Right renal pelvis (tissue), 4 donors: ENCODE measurements around the gene DNAAF1. TPM values are rescaled to one million over a fixed set of nuclear protein-coding genes. Genes with fewer than 3 reads are reported as not detected.
"Not testable (repeated sequence)": the region's sequence is repeated elsewhere in the genome, so short reads cannot be mapped to it uniquely, and the experiment has no call there.

Source experiments
- DNase-seq, 4 donors: peaks; one replicate each; pipeline ENCODE4 v3.0.0-alpha.2; 2013; ENCODE audit warnings: low read depth in 4 of 4, low spot score in 3 of 4, missing footprints in 1 of 4
- polyA plus RNA-seq, 4 donors: library from polyadenylated mRNA; unstranded; fragments of 120-200 nt; gene quantifications; one replicate each; pipeline ENCODE4 v1.2.1, GENCODE V29; 2013; ENCODE audit not compliant: insufficient read length in 4 of 4

The DNAAF1 gene
- polyA plus RNA-seq = 1 to 10 TPM; 3.3 to 4.7 (median 4.4) TPM

GRCh38 chr16:84144859-84145639 is at the start of gene DNAAF1, which contains the start of gene HSDL1:
Gene DNAAF1 (plus strand): TSS chr16:84145308. CDS start chr16:84145441, 133 bp downstream.
Gene HSDL1 (minus strand): TSS chr16:84145177. CDS start chr16:84131321, 13,856 bp downstream.
- peak; percentile 85 to 89 (median 87) for DNase-seq

DNA sequence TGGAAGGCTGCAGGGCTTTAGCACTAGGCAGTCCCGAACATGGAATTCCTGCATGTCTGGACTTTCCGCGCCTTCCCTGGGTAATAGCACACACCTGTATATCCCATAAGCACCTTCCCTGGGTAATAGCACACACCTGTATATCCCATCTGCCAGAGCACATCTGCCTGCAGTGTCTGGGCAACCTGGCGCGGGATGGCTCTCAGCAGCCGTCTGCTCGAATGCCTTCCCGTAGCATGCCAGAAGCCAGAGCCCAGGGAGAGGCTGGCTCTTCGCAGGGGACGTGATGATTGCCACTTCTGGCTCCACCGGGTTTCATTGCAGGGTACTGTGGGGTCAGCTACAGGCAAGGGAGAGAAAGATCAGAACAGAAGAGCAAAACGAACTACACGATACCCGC is 49.6 kb upstream of the DNAAF1 start:
- DNase-seq = no peak

DNA sequence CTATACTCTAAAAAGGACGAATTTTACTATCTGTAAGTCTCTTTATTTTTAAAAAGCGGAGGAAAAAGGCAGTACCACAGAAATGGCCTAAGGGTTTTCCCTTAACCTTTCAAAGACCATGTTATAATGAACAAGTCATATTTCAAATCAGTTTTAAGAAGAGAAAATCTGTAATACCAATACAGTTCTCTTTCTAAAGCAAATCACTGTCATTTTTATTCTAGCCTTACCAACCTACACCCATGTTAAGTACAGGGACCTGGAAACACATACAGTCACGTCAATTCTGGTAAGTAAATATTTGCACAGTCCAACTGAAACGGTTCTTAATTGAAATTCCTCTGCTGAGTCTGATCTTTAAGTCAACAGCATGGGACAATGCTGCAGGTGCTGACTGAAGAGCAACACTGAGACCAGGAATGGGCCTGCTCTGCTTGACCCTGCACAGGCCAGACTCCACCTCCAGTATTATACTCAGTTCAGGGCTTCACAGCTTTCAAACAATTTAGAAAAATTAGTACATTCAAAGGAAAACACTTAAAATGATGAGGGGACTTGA is 48.6 kb upstream of the DNAAF1 start:
- DNase-seq = no peak

DNA sequence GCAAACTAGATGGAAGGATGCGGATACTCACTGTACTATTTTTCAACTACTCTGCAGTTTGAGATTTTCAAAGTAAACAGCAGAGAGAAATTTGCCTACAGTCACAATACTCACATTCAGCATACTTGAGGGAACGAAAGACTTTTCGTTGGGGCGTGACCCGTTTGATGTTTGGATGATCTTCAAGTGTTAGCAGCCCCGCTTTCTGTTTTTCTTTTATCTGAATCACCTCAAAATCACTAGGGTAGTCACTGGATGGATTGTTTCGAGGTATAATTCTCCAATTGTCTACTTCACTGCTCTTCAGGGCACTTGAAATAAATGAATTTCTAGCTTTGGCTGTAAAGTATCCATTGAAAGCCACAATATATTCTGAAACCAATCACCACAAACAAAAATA is 46.2 kb upstream of the DNAAF1 start:
- no peak for DNase-seq

GRCh38 chr16:84103678-84104077 is 41.4 kb upstream of the DNAAF1 start:
- no peak for DNase-seq

DNA sequence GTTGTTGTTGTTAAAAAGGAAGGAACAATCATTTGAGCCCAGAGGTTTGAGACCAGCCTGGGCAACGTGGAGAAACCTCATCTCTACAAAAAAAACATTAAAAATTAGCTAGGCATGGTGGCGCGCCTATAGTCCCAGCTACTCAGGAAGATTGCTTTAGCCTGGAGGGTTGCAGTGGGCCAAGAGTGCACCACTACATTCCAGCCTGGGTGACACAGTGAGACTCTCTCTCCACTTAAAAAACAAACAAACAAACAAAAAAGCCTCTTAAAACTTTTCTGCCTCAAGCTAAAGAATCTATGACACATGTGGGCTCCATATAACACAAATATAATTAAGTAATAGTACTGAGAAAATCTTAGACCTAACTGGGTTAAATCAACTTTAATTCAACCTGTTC is 40.9 kb upstream of the DNAAF1 start:
- no peak for DNase-seq

DNA sequence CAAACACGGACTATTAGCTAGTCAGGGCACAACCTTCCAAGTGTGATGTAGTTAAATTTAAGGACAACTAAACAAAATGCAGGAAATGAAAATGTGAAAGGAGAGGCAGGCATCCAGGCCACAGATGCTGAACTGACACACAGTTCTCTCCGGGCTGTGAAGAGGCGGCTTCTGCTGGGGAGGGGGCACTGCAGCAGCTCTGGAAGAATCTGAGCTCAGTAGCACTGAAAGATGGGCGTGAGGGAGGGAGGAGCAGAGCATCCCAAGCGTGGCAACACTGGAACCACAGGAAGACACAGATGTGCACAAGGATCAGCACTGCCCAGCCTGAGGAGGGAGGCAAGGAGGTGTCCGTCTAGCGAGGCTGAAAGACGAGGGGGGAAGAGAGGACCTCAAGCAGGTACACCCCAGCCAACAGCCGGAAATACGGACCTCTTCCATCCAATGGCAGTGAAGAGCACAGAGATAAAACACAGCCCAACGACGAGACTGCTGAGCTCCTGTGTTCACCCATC is 39.8 kb upstream of the DNAAF1 start:
- no peak for DNase-seq

GRCh38 chr16:84105948-84106740 is 39.0 kb upstream of the DNAAF1 start:
- no peak for DNase-seq

DNA sequence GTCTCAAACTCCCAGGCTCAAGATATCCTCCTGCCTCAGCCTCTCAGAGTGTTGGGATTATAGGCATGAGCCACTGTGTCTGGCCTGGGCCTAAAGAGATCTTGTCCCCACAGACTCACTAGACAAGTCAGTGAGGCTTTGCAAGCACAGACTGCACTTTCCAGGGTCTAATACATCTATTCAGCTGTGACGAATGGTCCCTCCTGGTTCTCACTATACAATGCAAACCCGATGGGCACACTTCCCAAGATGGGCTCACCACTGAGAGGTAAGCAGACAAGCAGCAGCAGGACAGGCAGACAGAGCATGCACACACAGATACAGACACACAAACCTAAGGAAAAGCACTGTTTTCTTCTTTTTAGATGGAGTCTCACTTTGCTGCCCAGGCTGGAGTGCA is 37.2 kb upstream of the DNAAF1 start:
- DNase-seq = no peak

- DNase-seq = no peak
Observed at GRCh38 chr16:84109598-84110335, 35.3 kb upstream of the DNAAF1 start.

DNA sequence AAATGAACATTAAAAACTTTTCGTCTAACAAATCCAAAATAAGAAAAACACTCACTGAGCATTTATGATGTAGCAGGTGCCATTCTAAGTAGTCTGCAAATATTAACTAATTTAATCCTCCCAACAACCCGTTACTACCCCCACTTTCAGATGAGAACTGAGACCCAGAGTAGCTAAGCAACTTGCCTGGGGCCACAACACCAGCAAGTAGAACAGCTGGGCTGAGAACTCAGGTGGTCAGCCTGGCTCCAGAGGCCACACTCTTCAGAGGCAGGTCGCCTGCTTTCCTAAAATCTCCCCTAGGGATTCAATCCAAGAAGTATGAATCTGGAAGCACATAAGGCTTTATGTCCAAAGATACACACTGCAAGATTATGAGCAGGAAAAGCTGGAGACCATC is 34.6 kb upstream of the DNAAF1 start:
- DNase-seq = no peak

DNA sequence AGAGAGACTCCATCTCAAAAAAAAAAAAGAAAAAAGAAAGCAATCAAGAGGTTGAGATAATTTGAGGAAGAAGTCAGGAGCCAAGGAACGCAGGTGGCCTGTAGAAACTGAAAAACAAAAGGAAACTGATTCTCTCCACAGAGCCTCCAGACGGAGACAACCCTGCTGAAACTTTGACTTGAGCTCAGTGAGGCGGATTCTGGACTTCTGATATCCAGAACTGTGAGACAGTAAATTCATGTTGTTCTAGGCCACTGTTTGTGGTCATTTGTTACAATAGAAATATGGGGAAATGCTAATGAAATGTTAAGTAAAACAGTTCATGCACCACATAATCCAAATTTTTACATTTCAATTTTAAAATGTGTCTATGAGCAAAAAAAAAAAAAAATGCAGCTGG is 33.6 kb upstream of the DNAAF1 start:
- no peak for DNase-seq

- not testable (repeated sequence) for DNase-seq
Observed at GRCh38 chr16:84111949-84112348, 33.2 kb upstream of the DNAAF1 start.

DNA sequence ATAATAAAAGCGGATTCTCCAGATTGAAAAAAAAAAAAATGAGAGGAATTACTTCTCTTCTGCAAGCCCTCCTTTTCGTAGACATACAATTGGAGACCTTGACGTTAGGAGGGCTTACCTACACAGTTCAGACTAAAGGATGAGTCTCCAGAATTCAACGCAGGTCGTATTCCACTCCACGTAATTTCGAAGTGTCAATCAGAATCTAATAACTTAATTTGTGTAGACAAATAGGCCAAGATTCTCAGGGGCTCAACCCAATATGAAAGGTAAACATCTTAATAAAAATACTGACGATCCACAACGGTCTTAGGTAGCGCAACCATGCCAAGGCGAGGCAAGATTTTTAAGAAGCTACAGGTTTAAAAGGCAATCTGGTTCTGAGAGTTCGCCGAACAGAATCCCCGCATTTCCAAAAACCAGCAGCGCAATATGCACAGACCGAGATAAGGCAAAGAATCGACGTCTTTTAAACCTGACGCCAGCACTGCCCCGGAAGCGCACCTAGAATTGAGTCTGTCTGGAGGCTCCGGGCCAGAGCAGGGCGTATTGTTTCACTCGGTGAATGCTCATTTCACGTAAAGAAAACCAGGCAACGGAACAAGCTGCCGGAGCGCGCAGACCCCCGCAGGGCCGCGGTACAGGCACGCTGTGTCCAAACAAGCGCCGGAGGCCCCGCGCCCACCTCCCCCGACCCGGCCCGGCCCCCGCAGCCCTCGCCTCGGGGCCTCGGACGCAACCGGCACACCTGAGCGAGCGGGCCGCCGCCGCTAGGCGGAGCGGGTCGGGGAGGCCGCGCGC is 29.0 kb upstream of the DNAAF1 start:
- peak in 2 of 4 donors; percentile 16 to 20 for DNase-seq

- peak; percentile 94 to 96 (median 95) for DNase-seq
Observed at GRCh38 chr16:84116720-84117493, 28.2 kb upstream of the DNAAF1 start, which contains the start of gene MBTPS1. Gene MBTPS1 (minus strand): TSS chr16:84116942. CDS start chr16:84101783, 15,159 bp downstream.

- DNase-seq = peak in 3 of 4 donors; percentile 16 to 28 (median 25)
Observed at GRCh38 chr16:84117494-84117843, 27.6 kb upstream of the DNAAF1 start.

GRCh38 chr16:84118315-84118714 is 26.8 kb upstream of the DNAAF1 start:
- not testable (repeated sequence) for DNase-seq

GRCh38 chr16:84119368-84119767 is 25.7 kb upstream of the DNAAF1 start:
- no peak for DNase-seq

- no peak for DNase-seq
Observed at GRCh38 chr16:84120023-84120422, 25.1 kb upstream of the DNAAF1 start.
